Right lobe of liver (tissue), 6 donors: ENCODE results near the gene SLC35A5. TPM values are rescaled to one million over a fixed set of nuclear protein-coding genes. Genes with fewer than 3 reads are reported as not detected.
A peak's percentile ranks its signal among the peaks of the same experiment; 100 is the strongest.

Source experiments
- ATAC-seq, 4 donors: fragments of 200-7000 bp; cut with Tn5 transposase; one replicate each; pipeline ENCODE4 v1.9.1; 2020; ENCODE audit warnings: mild to moderate bottlenecking in 4 of 4, moderate library complexity in 4 of 4
- DNase-seq, 3 donors: peaks; one replicate each; pipeline ENCODE4 v3.0.0-alpha.2; 2020
- H3K27ac ChIP-seq, 3 donors: fragments of 200-600 bp; one replicate each; pipeline ENCODE4 v1.8.0; 2022
- H3K27me3 ChIP-seq, 2 donors: fragments of 200-600 bp; one replicate each; pipeline ENCODE4 v1.8.0; 2022
- H3K36me3 ChIP-seq, 4 donors: fragments of 200-600 bp; sonication (generic) in 1 of 4; one replicate each; pipeline versions ENCODE4 v1.5.1 to v1.8.0; 2017 to 2022; ENCODE audit warnings: control low read depth in 1 of 4
- H3K4me1 ChIP-seq, 4 donors: fragments of 200-600 bp; sonication (generic) in 1 of 4; one replicate each; pipeline versions ENCODE4 v1.5.1 to v1.8.0; 2017 to 2022; ENCODE audit warnings: control low read depth in 1 of 4
- H3K4me3 ChIP-seq, 3 donors: fragments of 200-600 bp; one replicate each; pipeline ENCODE4 v1.8.0; 2022
- H3K9me3 ChIP-seq, 4 donors: fragments of 200-600 bp; sonication (generic) in 1 of 4; one replicate each; pipeline versions ENCODE4 v1.5.1 to v1.8.0; 2017 to 2022; ENCODE audit warnings: control low read depth in 1 of 4
- CTCF ChIP-seq, 4 donors: fragments of 200-600 bp in 3 of 4; fragments of 450-650 bp in 1 of 4; IDR thresholded peaks; one replicate each; pipeline versions ENCODE4 v1.5.1 to v1.8.0; 2016 to 2022; ENCODE audit warnings: antibody characterized with exemption in 4 of 4, mild to moderate bottlenecking in 2 of 4
- POLR2A ChIP-seq: fragments of 450-650 bp; IDR thresholded peaks from one replicate; pipeline ENCODE4 v1.6.1; 2017; ENCODE audit warnings: antibody characterized with exemption, mild to moderate bottlenecking
- WGBS: methylation state at CpG from one replicate; pipeline ENCODE4 v1.1.6; 2018; ENCODE audit warnings: low coverage, low lambda C conversion rate; ENCODE audit not compliant: insufficient coverage; ENCODE audit errors: missing lambda C conversion rate; 5-methylcytosine and 5-hydroxymethylcytosine counted together
- intact Hi-C, 2 donors: fragments of 100-400 bp; cut with DNase I; formaldehyde crosslinking; loops; one replicate each; pipeline versions ENCODE4 v1.11.2 to v1.14.1; 2022
- total RNA-seq, 6 experiments: library from RNA; depleted of rRNA in 2 of 6; stranded (reverse); fragments of >200 nt in 2 of 6; fragmentation: NEBNext Ultra II Directional in 3 of 6; extraction: Animal tissue kit (Norgen Biotek cat#: 25700) in 3 of 6; gene quantifications; one replicate each; pipeline versions ENCODE4 v1.1.0 to v1.2.4, GENCODE V29; 2016 to 2023
- donor health status: DM: no; HTN: yes; CAD: no.
- donor health status: DM: no; HTN: no; CAD: no.
- donor health status: DM: no; HTN: no; CAD: no.
- donor health status: DM: no; HTN: yes; CAD: no.
- donor health status: DM: no; HTN: yes; CAD: no.

The SLC35A5 gene
- total RNA-seq, 6 experiments from 2014 or later, result 12.2 to 24.0 (median 17.7) TPM

- Histone ChIP-seq H3K9me3 (no peaks in the 10 kb centered on the region), H3K4me1 (no peaks in the 10 kb centered on the region), H3K27me3 (no peaks in the 10 kb centered on the region), H3K4me3 (no peak overlapping the region), H3K27ac (no peak overlapping the region), H3K36me3 (peaks cover 0 to 32% (median 0%) of the 10 kb centered on the region in 4 donors)
- WGBS, result 95% methylated on average over 2 of the region's 2 CpGs
- no peak for ATAC-seq
- TF ChIP-seq POLR2A, result no peak
- TF ChIP-seq CTCF (IDR thresholded peaks at IDR 0.05), result no peak
- DNase-seq, result no peak
- intact Hi-C loops, result no loop called here
Measured at GRCh38 chr3:112568642-112569041, 6.8 kb downstream of the SLC35A5 start.

DNA sequence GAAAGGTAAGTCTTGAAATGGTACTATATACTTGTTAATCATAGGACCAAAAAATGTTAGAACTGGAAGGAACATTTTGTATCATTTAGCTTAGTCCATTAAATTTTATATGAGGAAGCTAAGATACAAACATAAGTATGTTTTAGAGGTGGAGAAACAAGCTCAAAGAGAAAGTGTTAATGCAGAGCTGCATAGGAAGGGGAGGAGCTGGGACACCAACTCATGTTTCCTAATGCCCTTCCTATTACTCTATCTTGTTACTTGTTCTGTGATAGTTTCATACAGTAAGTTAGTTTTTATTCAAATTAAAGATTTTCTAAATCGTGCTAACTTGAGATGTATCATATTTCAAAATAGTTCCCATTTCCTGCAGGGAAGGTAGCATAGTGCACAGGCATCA, 7.4 kb downstream of the SLC35A5 start:
- Histone ChIP-seq H3K4me1 (no peaks in the 10 kb centered on the region), H3K27me3 (no peaks in the 10 kb centered on the region), H3K9me3 (no peaks in the 10 kb centered on the region), H3K4me3 (no peak overlapping the region), H3K27ac (no peak overlapping the region), H3K36me3 (peaks cover 0 to 32% (median under 1%) of the 10 kb centered on the region in 4 donors)
- TF ChIP-seq POLR2A (no peak), CTCF (IDR thresholded peaks at IDR 0.05) (no peak)
- WGBS, result 42% methylated on average over 1 of the region's 1 CpG
- DNase-seq, result no peak
- ATAC-seq, result peak in 1 of 4 donors; percentile 55
- intact Hi-C loops, result no loop called here

GRCh38 chr3:112572701-112573100, 10.9 kb downstream of the SLC35A5 start:
- intact Hi-C loops, result no loop called here
- WGBS, result 90% methylated on average over 1 of the region's 1 CpG
- Histone ChIP-seq H3K36me3 (peaks cover 0 to 32% (median under 1%) of the 10 kb centered on the region in 4 donors), H3K27me3 (no peaks in the 10 kb centered on the region), H3K27ac (no peak overlapping the region), H3K4me3 (no peak overlapping the region), H3K9me3 (no peaks in the 10 kb centered on the region), H3K4me1 (no peaks in the 10 kb centered on the region)
- TF ChIP-seq CTCF (IDR thresholded peaks at IDR 0.05), result no peak
- TF ChIP-seq POLR2A, result no peak
- no peak for DNase-seq
- ATAC-seq, result no peak

GRCh38 chr3:112579232-112579631, 17.4 kb downstream of the SLC35A5 start:
- no peaks in the 10 kb centered on the region for H3K4me1 ChIP-seq
- H3K4me3 ChIP-seq, result no peak overlapping the region
- intact Hi-C loops, result no loop called here
- no peak for TF ChIP-seq POLR2A
- TF ChIP-seq CTCF (IDR thresholded peaks at IDR 0.05), result no peak
- H3K9me3 ChIP-seq, result no peaks in the 10 kb centered on the region
- peaks cover 0 to 23% (median 3%) of the 10 kb centered on the region in 4 donors for H3K36me3 ChIP-seq
- no peaks in the 10 kb centered on the region for H3K27me3 ChIP-seq
- no peak for ATAC-seq
- 73% methylated on average over 3 of the region's 3 CpGs for WGBS
- no peak for DNase-seq
- H3K27ac ChIP-seq, result no peak overlapping the region

DNA sequence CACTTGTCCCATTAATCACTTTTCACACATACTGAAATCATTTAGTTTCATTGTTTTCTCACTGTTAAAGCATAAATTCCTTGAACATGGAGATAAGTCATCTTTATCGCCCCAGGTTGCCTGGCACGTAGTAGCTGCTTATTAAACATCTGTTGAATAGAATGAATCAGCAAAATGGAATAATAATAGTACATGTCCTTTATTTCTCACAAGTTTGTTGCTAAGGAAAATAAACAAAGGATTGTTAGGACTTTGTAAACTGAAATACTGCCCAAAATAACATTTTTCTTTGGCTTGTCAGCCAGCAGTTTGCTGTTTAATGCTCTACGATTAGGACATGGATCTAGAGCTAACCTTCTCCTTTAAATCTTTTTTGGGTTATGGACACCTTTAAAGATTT, 17.9 kb downstream of the SLC35A5 start:
- intact Hi-C loops, result no loop called here
- ATAC-seq (no peak), DNase-seq (no peak)
- peaks cover 0 to 27% (median 3%) of the 10 kb centered on the region in 4 donors for H3K36me3 ChIP-seq
- no peaks in the 10 kb centered on the region for H3K27me3 ChIP-seq
- H3K4me3 ChIP-seq, result no peak overlapping the region
- no peak overlapping the region for H3K27ac ChIP-seq
- no peaks in the 10 kb centered on the region for H3K9me3 ChIP-seq
- TF ChIP-seq POLR2A (no peak), CTCF (IDR thresholded peaks at IDR 0.05) (no peak)
- 90% methylated on average over 3 of the region's 3 CpGs for WGBS
- H3K4me1 ChIP-seq, result no peaks in the 10 kb centered on the region
